OCI-LY1 (cell line): ENCODE measurements around the gene TRABD2B.

Source experiments
- EZH2 ChIP-seq: fragments of 200-600 bp; sonication (generic), shearing (Covaris generic); IDR thresholded peaks from 2 replicates; pipeline ENCODE4 v1.8.0; 2017; ENCODE audit warnings: borderline replicate concordance, mixed run types, mild to moderate bottlenecking, antibody characterized with exemption, low read length, moderate library complexity, mixed read lengths
- TF ChIP-seq, protein P1 (sequence below): fragments of 200-600 bp; sonication (generic), shearing (Covaris generic); IDR thresholded peaks from 2 replicates; pipeline ENCODE4 v1.5.1; 2017; ENCODE audit warnings: mild to moderate bottlenecking, antibody characterized with exemption, low read length, moderate library complexity, mixed read lengths

DNA sequence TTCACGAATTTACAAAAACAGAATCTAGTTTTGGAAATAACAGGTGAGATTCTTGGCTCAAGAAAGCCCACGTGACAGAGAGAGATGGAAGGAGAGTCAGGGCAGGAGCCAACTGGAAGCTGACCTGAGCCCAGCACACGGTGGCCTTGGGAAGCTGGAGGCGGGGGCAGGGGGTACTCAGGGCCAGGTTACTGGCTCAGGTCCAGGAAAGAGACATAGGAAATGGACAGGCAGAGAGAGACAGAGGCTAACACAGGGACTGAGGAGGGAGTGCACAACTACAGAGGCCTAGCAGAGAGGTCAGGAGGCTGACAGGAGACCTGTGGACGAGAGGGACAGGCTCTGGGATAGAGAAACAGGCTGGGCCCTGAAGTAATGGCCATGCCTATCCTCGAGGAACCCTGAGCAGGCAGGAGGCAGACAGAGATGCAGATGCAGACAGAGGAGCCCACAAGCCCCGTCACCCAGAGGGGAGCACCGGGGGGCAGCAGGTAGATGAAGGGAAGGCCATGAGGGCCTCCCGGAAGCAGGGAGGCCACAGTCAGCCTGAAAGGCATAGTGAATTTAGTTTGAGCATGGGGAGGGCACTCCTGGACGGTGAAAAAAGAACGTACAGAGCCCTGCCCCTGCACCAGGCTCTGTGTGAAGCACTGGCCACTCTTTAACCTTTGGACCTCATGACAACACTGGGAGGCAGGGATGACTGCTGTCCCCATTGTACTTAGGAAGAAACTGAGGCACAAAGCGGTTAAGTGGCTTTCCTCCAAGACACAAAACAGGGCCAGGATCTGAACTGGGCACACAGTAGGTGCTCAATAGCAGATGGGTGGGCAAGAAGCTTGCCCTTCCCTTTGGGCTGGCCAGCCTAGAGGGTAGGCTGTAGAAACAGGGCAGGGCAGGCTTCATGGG lies 230.1 kb downstream of the TRABD2B start:
- TF ChIP-seq, protein P1, sequence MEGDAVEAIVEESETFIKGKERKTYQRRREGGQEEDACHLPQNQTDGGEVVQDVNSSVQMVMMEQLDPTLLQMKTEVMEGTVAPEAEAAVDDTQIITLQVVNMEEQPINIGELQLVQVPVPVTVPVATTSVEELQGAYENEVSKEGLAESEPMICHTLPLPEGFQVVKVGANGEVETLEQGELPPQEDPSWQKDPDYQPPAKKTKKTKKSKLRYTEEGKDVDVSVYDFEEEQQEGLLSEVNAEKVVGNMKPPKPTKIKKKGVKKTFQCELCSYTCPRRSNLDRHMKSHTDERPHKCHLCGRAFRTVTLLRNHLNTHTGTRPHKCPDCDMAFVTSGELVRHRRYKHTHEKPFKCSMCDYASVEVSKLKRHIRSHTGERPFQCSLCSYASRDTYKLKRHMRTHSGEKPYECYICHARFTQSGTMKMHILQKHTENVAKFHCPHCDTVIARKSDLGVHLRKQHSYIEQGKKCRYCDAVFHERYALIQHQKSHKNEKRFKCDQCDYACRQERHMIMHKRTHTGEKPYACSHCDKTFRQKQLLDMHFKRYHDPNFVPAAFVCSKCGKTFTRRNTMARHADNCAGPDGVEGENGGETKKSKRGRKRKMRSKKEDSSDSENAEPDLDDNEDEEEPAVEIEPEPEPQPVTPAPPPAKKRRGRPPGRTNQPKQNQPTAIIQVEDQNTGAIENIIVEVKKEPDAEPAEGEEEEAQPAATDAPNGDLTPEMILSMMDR = no peak
- no peak for TF ChIP-seq EZH2
